GM19372 (cell line): Measurements from ENCODE around the gene GRIN1.

Source experiments
- ATAC-seq: cut with Tn5 transposase; IDR thresholded peaks from one replicate; pipeline ENCODE4 v1.9.1; 2021; ENCODE audit warnings: mild to moderate bottlenecking, low read depth, moderate library complexity; ENCODE audit not compliant: unreplicated experiment

Gene GRIN1

DNA sequence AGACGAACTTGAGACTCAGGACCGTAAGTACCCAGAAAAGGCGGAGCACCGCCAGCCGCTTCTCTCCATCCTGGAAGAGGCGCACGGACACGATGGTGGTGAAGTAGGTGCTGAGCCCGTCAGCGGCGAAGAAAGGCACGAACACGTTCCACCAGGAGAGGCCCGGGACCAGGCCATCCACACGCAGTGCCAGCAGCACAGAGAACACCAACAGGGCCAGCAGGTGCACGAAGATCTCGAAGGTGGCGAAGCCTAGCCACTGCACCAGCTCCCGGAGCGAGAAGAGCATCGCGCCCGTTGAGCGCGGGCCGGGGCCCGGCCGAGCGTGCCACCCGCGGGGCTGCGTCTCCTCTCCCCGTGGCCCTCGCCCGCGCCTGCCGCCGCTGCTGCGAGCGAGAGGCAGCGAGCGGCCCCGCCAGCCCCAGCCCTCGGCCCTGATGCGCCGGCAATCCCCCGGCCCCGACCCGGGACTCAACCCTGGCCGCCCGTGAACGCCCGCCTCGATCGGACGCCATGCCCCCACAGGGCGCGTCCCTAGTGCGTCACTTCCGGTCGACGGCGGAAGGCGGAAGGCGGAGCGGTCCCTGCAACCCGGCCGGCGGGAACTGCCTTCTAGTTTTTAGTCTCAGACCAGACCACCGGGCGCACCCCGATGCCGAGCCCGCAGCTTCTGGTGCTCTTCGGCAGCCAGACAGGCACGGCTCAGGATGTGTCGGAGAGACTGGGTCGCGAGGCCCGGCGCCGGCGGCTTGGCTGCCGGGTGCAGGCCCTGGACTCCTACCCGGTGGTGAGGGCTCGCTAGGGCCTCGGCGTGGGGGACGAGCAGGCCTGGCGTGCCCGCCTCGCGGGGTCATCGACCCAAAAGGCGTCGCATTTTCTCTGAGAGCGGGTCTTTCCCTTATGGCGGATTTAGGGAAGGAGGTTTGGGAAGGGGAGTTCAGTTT is 66.4 kb downstream of the GRIN1 start, which contains the start of the genes NDOR1 and TMEM203:
NDOR1 (plus strand) TSS at position 575 of the 944 bp plus-strand sequence; CDS start at position 653, 78 bp downstream.
TMEM203 (minus strand) TSS at position 523 of the 944 bp plus-strand sequence; CDS start at position 289, 234 bp downstream.
- ATAC-seq = no peak

DNA sequence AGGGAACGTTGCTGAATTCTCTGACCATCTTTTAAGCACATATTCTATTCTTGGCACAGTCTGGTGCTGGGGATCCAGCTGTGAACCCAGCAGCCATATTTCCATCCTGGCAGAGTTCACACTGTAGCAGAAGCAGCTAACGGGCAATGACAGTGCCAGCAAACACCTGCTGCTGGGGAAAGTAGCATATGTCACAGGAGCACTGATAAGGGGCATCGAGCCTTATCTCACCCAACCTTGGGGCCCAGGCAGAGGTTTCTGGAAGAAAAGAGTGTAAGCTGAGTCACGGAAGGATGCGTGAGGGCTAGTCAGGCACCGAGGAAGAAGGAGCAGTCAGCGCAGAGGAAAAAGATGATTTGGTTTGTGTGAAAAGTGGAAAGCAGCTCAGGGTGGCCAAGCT is 67.6 kb downstream of the GRIN1 start:
- ATAC-seq = no peak

DNA sequence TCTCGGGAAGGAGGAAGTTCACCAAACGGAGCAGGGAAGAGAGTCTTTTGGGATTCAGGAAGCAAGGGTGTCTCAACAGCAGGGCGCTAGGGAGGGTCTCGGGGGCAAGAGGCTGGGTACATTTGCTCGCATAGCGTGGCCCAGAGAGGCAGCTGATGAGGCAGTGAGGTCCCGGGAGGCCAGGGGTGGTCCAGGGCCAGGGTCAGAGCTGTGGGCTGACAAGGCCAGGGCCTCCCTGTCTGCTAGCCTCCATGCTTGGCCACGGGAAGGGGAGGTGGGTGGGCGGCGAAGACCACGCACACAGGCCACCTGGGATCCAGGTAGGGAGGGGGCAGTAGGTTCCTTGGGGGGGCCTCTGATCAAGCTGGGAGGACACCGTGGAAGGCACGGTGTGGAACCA is 72.6 kb downstream of the GRIN1 start:
- no peak for ATAC-seq

DNA sequence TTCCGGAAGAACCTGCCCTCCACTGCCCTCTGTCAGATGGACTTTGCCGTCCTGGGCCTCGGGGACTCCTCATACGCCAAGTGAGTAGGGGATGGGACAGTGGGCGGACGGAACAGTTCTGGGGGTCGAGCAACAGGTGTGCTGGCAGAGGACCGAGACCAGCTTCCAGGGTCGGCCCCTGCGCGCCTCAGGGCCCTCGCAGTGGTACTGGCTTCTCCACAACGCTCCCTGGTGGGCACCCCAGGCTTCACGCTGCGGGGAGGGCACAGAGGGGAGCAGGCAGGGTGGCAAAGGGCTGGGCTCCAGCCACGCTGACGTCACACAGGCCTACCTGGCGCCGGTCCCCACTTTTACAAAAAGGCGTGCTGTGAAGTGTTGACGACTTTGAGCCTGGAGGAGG is 73.6 kb downstream of the GRIN1 start:
- no peak for ATAC-seq

- ATAC-seq = no peak
Observed at GRCh38 chr9:137213160-137214060, 74.5 kb downstream of the GRIN1 start.

DNA sequence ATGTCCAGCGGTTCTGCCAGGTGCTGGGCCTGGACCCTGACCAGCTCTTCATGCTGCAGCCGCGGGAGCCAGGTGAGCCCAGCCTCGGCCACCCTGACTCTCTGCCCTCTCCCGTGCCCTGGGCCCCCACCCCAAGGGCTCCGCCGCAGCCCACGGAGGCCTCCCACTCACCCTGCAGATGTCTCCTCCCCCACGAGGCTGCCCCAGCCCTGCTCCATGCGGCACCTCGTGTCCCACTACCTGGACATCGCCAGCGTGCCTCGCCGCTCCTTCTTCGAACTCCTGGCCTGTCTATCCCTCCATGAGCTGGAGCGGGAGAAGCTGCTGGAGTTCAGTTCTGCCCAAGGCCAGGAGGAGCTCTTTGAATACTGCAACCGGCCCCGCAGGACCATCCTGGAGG is 75.7 kb downstream of the GRIN1 start:
- ATAC-seq = no peak

- ATAC-seq = no peak
Observed at GRCh38 chr9:137215196-137215986, 76.4 kb downstream of the GRIN1 start.

- ATAC-seq = no peak
Observed at GRCh38 chr9:137216188-137216965, 77.4 kb downstream of the GRIN1 start.

GRCh38 chr9:137217276-137218211 is 78.6 kb downstream of the GRIN1 start:
- no peak for ATAC-seq

- ATAC-seq = no peak
Observed at GRCh38 chr9:137218212-137218753, 79.3 kb downstream of the GRIN1 start.
